Breast epithelium (tissue), 3 donors: ENCODE measurements around the gene CALM1.

Source experiments
- CTCF ChIP-seq, 3 donors: fragments of 450-650 bp; IDR thresholded peaks; one replicate each; pipeline ENCODE4 v1.5.1; 2016 to 2017; ENCODE audit warnings: antibody characterized with exemption in 3 of 3, mild to moderate bottlenecking in 3 of 3, moderate library complexity in 3 of 3
- POLR2A ChIP-seq: fragments of 450-650 bp; IDR thresholded peaks from one replicate; pipeline ENCODE4 v1.6.1; 2016; ENCODE audit warnings: antibody characterized with exemption, mild to moderate bottlenecking, moderate library complexity
- POLR2AphosphoS5 ChIP-seq, 3 donors: sonication (generic); formaldehyde crosslinking; IDR thresholded peaks; one replicate each; pipeline ENCODE4 v1.6.1; 2017; ENCODE audit warnings: antibody characterized with exemption in 3 of 3

- TF ChIP-seq POLR2A (no peak), CTCF (IDR thresholded peaks at IDR 0.05) (no peak), POLR2AphosphoS5 (IDR thresholded peaks at IDR 0.05) (no peak)
Measured at GRCh38 chr14:90405101-90405500, 8.3 kb downstream of the CALM1 start.
